Ramos (cell line): ENCODE results near the gene MAPRE2.
"Not testable (repeated sequence)": the region's sequence is repeated elsewhere in the genome, so short reads cannot be mapped to it uniquely, and the experiment has no call there.

Source experiments
- in situ Hi-C: fragments of 300-500 bp; cut with MboI; formaldehyde crosslinking; loops from one replicate; pipeline ENCODE4 v1.14.3; 2022; ENCODE audit warnings: low sequenced_read_pairs; ENCODE audit not compliant: unreplicated experiment

MAPRE2 gene

DNA sequence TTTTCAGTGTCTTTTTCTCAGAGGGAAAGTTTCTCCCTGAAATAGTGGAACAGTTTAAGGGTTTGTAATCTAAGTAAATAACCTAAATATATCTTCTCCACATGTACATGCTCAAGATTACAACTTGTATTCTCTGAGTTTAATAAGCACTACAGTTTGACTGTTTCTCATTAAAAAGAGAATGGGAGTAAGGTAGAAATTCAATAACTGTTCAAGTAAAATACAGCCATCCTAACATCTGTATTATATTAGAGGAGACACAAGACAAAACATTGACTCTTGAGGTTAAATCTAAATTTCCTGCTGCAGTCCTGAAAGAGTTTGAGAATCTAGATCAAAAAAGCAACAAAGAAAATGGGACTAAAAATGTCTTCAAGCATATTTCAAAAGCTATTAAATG, 126.6 kb downstream of the MAPRE2 start:
- in situ Hi-C loops, result no loop called here

DNA sequence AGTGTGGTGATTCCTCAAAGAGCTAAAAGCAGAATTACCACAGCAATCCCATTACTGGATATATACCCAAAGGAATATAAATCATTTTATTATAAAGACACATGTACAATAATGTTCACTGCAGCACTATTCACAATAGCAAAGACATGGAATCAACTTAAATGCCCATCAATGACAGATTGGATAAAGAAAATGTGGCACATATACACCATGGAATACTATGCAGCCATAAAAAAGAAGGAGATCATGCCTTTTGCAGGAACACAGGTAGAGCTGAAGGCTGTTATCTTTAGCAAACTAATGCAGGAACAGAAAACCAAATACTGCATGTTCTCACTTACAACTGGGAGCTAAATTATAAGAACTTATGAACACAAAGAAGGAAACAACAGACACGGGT, 129.1 kb downstream of the MAPRE2 start:
- in situ Hi-C loops, result not testable (repeated sequence)

DNA sequence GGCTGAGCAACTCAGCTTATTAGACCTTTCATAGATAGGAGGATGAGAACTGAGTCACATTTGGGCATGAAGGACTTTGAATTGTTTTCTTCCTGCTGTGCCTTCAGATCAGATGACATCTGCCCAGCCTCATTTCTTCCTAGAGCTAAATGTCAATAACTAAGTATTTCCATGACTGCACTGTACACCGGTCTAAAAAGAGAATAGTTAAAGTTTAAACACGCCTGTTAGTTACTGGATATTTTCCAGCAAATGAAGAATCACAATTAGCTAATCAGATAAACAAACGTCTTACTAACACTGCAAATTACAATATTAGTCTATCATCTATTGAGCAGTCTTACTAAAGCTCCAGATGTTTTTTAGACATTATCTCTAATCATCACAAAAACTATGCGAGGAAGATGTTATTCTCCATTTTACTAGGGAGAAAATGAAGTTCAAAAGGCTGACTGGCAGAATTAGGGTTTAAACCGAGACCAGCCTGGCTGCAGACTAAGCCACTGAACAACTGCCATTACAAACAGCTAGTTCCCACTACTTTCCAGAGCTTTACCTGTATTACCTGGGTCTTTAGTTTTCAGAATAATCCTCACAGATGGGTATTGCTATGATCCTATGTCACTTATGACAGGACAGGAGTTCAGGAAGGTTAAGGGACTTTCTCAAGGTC, 130.2 kb downstream of the MAPRE2 start:
- in situ Hi-C loops, result no loop called here

DNA sequence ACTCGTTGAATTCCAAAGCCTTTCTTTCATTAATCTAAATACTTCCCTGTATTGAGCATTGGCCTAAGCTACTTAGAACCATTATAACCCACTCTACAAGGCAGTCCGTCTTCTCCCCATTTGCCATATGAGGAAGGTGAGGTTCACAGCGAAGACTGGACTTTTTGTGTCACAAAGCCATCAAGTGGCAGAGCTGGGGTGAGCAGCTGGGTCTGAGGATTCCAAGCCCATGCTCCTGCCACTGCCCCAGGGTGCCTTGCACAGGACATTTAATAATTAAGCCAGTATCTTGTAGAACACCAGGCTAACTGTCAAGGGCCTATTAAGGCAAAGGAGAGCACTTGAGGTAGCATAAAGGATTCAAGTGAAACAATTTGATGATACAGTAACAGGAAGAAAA, 130.8 kb downstream of the MAPRE2 start:
- in situ Hi-C loops, result no loop called here

DNA sequence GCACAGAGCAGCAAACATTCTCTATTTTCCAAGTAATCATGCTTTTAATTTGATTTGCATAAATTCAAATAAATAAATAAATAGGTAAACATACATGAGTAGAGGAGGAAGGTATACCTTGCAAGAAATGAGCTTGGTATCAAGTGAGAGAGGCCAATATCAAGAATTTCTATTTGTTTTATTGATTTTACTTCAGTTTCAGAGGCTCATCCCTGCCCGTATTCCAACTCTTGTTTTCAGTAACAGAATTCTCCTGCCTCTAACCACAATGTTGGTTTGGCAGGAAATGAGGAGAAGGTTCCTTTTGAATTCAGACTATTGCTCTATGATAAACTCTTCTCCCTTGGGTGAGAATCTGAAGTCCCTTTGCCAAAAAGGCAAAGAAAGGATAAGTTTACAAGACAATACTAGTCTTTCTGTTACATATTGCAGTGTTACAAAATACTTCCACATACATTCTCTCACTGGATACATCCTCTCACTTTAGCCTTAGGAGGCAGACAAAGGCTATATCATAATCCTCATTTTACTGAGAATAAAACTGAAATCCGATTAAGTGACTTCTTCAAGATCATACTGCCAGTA, 131.3 kb downstream of the MAPRE2 start:
- in situ Hi-C loops, result no loop called here

DNA sequence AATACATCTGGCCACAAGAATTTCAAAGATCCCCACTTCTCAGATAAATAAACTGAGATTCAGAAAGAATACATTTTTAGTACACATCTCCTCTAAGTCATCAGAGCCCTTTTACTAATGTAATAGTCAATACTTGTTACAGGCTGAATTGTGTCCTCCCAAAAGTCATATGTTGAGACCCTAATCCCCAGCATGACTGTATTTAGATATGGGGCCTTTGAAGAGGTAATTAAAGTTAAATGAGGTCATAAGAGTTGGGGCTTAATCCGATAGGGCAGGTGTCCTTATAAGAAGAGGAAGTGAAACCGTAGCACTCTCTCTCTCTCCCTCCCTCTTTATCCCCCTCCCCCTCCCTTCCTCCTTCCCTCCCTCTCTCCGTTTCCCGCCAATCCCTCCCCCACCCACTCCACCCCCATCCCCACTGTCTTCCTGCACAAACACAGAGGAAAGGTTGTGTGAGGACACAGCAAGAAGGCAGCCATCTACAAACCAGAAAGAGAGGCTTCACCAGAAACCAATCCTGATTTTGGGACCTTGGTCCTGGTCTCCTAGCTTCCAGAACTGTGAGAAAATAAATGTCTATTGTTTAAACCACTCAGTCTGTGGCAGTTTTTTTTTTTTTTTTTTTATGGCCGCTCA, 133.0 kb downstream of the MAPRE2 start:
- in situ Hi-C loops, result no loop called here

DNA sequence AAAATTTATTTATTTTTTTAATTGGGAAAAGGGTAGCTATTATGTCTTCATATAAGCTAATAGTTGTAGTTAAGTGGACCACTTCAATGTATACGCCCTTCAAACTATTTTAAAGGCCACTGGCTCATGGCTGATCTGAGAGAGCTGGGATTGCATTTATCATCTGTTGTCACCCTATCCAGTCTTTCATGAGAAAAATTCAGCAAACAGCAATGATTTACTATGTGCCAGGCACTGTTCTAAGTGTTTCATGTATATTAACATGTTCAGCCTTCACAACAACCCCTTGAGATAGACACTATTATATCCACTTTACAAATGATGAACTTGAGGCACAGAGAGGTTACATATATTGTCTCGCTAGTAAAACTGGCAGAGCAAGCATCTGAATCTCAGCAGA, 133.5 kb downstream of the MAPRE2 start:
- in situ Hi-C loops, result no loop called here

DNA sequence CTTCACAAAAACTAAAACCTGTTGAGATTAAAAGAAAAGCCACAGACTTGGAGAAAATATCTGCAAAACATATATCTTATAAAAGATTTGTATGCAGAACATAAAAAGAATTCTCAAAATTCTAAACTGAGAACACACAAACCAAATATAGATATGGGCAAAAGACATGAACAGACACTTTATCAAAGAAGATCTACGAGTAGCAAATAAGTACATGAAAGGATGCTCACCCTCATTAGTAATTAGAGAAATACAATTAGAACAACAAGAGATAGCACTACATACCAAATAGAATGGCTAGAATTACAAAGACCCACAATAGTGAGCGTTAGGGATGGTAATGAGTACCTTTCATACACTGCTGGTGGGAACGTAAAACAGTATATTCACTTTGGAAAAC, 135.7 kb downstream of the MAPRE2 start:
- in situ Hi-C loops, result no loop called here

DNA sequence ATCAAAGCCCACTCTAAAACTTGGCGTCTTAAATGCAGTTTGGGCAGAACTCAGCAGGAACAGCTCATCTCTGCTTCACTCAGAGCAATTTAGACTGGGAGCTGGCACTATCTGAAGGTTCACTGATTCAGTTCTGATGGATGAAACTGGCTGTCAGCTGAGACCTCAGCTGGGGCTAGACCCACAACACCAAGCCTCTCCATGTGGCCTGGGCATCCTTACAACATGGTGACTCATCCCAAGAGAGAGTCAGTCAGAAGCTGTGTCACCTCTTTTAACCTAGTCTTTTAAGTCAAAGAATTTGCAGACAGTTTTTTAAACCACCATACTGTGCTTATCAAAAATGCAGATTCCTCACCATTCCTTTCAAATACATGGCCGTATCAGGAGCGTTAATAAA, 137.0 kb downstream of the MAPRE2 start:
- in situ Hi-C loops, result no loop called here

DNA sequence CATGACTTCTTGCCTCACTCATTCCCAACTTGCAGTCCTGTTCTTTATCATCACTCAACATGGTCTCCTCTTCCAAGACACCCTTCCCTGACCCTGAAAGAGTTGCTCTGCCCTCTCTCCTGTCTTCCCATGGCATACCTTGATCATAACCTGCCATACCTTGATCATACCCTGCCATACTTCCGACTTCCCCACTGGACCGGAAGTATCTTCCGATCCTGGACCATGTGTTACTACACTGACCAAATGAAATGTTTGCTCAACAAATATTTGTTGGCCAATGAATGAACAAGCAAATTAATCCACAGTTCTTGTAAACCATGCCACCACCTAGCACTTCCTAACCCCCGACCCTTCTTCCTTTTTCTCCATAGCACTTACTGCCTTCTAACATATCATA, 138.7 kb downstream of the MAPRE2 start:
- in situ Hi-C loops, result no loop called here

DNA sequence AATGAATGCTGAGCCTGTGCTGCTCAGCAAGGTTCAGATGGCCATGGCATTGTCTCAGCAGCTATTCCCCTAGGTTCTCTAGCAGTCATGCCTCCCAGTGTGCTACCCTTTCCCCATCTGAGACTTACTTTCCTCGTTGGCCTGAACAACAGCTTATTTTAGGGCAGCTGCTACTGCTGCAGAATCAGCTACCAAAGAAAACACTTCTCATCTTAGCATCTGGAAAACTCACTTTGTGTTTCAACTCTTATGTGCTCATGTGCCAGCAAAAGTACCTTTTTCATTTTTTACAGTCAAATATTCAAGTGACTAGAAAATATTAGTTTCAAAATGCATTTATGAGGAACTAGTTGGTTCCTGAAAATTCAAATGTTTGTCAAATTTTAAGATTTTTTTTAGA, 139.2 kb downstream of the MAPRE2 start:
- in situ Hi-C loops, result no loop called here

DNA sequence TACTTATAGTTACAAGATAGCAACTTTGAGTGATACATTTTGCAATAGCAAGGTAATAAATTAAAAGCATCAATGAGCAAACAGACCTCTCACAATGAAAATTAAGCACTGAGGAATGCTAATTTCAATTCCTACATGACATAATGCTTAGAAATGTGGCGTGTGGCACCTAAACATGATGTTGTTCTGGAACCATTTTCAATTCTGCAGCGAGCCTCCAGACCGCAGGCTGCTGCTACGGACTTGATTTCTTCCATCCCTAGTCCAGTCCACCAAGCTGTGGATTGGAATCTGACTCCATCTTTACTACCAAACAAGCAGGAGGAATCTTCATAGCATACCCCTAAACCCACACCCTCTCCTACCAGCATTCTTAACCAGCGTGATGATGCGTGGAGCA, 140.9 kb downstream of the MAPRE2 start:
- in situ Hi-C loops, result no loop called here

DNA sequence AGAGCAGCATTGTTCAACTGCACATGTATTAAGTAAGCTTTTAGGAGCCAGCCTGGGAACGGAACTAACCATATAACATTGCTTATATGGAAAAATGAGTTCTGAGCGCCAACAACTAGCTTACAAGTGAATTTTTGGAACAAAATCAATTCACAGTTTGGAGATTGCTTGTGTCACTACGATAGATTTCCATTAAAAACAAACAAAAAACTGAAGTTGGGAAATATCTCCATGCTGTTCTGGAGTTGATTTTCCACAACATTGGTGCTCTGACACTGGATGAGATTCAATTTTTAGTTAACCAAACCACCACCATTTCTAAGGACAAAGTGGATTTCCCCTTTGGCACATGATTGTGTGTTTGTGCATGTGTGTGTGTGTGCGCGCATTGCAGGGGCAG, 142.7 kb downstream of the MAPRE2 start:
- in situ Hi-C loops, result no loop called here

DNA sequence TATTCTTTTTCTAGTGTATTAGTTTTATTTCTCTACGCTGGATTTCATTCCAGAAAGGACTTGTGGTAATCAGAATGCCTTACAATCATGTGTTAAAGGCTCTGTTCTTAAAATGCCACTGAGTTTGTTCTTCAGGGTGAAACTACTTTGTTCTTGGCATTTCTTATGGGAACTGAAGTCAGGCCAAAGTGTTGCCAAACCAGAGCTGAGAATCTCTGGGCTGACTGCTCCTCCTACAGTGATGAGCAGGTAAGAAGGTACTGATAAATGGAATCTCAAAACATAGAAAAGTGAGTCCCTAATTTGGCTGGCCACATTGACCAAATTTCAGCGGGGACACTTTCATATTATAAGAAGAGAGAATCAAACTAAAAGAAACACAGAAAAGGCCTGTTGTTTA, 144.6 kb downstream of the MAPRE2 start:
- in situ Hi-C loops, result no loop called here

DNA sequence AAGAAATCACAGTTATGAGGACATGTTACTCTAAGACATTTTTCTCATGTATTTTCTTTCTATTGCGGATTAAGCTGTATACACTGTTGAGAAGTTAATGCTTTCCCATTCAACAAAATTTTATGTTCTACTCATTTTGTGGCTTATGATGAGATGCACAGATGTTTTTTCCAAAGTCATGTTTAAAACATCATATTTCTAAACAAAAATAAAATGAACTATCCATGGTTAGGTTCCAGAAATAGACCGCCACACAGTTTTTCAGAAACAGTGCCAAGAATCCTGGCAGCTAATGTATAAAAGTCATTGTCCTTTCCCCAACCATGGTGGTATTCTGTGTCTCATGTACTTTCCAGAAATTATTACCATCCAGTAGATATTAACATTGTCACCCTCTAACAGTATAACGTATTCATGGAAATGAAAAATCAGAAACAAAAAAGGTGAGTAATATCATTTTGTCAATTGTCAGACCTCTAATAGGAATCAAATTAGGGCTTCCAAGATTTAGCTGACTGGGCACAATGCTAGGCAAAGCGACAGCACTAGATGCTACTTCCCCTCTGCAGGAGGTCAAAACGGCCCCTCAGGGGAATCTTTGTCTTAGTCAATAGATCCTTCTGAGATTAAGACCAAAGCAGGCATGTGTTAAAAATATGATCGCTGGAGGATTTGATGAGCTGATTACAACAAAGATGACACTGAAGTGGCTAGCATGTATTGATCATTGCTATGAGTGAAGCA, 145.2 kb downstream of the MAPRE2 start:
- in situ Hi-C loops, result no loop called here

DNA sequence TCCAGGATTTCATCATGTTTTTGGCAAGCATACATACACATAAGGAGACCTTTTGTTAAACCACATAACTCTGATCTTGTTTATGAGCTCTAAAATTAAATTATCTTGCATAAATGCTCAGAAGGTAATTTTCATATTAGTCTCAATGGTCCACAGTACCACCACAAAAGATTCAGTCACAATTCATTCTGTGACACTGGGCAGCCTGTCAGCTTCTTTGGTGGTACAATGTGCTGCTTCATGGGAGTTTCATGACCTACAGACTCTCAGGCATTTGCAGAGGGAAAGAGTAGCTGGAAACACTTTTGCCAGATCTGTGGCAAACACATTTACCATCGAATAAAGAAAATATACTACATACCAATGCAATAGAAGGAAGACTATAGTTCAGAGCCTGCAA, 148.3 kb downstream of the MAPRE2 start:
- in situ Hi-C loops, result no loop called here

DNA sequence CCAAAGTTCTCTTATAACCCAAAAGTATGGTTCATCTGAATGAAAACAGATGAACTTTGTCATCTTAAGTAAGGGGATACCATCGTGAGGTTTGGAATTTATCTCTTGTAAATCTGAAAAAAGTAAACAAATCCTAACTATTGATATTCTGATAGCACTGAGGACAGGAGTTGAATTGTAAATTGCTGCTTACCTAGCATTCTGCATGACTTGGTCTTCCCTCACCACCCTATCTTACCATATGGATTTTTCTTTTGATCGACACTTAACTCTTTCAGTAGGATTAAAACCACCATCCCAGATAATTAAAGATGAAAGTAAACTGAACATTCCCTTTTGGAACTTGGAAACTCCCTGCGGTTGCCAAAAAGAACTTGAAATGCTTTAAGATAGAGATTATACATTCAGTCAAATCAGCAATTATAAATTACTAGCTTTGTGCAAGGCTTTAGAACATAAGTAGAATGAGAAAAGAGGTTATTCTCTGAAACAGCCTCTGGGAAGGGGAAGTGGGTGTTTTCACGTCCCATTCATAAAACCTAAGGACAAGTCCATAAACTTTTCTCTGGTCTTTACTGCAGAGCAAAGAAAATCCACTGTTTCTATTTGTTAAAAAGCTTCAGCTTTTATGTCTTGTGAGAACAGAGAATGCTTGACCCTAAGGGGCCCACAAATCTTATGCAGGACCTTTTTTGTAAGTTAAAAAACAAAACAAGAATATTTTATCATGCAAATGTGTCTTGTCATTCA, 149.9 kb downstream of the MAPRE2 start:
- in situ Hi-C loops, result no loop called here

DNA sequence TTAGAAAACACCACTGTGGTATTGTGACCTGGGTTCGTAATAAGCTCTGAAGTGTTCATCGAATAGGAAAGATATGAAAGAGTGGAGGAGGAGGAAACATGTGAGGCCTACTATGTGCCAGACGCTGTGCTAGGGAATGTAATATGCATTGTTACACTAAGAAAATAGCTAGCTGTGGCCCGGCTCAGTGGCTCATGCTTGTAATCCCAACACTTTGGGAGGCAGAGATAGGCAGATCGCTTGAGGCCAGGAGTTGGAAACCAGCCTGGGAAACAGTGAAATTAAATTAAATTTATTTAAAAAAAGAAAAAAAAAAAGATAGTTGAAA, 150.4 kb downstream of the MAPRE2 start:
- in situ Hi-C loops, result no loop called here

DNA sequence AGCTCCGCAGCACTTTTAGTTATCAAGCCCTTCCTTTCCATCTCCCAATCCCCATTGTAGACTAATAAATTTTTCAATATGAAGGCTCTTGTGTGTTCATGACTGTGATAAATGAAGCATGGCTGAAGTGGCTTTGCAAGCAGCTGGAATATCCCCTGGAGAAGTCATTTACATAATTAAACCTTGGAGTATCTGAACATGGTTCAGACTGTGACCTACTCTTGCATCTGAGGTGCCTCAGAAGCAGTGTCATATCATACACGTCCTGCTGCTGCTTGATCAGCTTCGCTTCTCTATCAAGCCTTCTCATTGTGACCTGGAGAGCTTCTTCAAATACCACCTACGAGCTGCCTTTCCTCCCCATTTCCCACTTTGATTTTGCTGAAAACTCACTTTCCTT, 151.2 kb downstream of the MAPRE2 start:
- in situ Hi-C loops, result no loop called here
